Stimulated activated CD4-positive, alpha-beta T cell treated with anti-CD3 and anti-CD28 coated beads, Interleukin-1b, Interleukin-23, amount 100 ng/mL, for 24 hours (primary cell): ENCODE results near the gene PPAN.

Source experiments
- DNase-seq, 4 experiments: peaks; one replicate each; pipeline ENCODE4 v3.0.0-alpha.2; 2020; ENCODE audit warnings: low read depth in 4 of 4, low spot score in 1 of 4

PPAN gene

GRCh38 chr19:10091895-10092641 is 14.1 kb upstream of the PPAN start:
- DNase-seq = no peak

DNA sequence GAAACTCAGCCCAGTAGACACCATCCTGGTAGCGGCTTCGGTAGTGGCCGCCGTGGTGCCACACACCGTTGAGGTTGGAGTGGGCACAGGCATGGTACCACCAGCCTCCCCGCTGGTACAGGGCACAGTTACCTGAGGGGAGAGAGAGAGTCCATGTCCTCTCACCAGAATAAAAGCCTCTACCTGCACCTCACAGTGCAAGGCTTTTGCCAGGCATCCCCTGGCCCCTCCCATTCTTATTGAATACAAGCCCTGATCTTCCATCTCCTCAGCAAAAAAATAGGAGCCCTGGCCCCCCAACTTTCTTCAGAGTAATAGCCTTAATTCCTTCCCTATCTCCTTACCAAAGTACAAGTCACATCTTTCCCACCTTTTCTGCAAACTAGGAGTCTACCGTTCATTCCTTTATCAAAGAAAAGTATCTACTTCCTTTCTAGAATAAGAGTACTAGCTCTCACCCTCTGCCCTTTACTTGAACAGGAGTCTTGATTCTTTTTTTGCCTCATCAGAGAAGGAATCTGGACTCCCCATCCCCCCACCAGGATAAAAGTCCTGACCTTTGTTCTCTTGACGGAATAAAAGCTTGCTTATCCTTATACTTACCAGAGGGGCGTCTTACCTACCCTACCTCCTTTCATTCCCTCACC is 13.4 kb upstream of the PPAN start:
- no peak for DNase-seq

- DNase-seq = no peak
Measured at GRCh38 chr19:10093295-10094186, 12.6 kb upstream of the PPAN start.

DNA sequence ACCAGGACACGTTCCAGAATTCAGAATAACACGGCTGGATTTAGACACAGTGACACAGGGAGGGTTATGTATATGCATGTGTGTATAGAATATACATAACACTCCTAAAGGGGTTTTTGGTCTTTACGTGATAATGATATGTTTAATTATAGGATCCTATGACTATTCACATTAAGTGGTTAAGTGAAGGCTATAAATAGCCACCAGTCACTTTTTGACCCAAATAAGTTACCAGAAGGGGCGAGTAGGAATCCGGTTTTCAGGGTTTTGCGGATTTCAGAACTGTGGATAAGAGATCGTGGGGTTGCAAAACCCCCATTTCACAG is 10.6 kb upstream of the PPAN start:
- no peak for DNase-seq

GRCh38 chr19:10095948-10096614 is 10.1 kb upstream of the PPAN start:
- peak; percentile 67 to 79 (median 78) for DNase-seq

DNA sequence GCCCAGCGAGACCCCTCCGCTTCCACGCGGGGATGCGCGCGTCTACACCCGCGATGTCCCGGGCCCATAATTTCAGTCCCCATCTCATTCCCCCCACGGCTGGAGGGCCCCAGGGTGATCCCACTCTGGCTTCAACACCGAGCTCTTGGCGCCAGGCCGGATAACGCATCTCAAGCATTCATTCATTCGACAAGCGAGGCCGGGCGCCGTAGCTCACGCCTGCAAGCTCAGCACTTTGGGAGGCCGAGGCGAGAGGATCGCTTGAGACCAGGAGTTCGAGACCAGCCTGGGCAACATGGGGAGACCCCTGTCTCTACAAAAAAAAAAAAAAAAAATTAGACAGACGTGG is 9.6 kb upstream of the PPAN start:
- DNase-seq = no peak

DNA sequence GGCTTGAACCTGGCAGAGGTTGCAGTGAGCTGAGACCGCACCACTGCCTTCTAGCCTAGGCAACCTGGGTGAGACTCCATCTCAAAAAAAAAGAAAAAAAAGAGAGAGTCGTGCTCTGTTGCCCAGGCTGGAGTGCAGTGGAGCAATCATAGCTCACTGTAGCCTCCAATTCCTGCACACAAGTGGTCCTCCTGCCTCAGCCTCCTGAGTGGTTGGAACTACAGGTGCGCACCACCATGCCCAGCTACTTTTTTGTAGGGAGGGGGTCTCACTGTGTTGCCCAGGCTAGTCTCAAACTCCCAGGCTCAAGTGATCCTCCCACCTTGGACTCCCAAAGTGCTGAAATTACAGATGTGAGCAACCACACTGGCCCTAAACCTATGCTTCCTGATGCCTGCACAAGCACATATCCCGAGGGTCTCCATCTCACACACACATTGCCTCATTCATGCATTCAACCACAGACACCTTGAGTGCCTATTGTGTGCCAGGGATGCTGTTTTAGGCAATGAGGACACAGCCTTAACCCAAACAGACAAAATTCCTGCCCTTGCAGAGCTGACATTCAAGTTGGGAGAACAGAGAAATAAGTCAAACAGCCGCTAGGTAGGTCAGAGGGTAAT is 5.9 kb upstream of the PPAN start:
- no peak for DNase-seq

GRCh38 chr19:10102787-10103236 is 3.4 kb upstream of the PPAN start:
- no peak for DNase-seq

DNA sequence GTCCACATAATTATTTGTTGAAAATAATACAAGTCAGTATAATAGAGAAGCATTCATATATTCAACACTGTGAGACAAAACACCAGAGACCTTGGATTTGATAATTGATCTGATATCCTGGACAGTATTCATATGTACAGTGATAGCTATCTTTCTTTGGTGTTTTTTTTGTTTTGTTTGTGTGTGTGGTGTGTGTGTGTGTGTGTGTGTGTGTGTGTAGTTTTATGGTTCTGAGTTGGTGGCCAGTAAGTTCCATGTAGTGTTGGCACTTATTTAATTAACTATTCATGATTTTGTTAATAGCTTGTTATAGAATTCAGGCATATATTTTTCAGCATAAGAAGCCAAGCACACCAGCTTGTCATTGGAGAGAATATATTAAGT is 2.0 kb upstream of the PPAN start:
- no peak for DNase-seq

DNA sequence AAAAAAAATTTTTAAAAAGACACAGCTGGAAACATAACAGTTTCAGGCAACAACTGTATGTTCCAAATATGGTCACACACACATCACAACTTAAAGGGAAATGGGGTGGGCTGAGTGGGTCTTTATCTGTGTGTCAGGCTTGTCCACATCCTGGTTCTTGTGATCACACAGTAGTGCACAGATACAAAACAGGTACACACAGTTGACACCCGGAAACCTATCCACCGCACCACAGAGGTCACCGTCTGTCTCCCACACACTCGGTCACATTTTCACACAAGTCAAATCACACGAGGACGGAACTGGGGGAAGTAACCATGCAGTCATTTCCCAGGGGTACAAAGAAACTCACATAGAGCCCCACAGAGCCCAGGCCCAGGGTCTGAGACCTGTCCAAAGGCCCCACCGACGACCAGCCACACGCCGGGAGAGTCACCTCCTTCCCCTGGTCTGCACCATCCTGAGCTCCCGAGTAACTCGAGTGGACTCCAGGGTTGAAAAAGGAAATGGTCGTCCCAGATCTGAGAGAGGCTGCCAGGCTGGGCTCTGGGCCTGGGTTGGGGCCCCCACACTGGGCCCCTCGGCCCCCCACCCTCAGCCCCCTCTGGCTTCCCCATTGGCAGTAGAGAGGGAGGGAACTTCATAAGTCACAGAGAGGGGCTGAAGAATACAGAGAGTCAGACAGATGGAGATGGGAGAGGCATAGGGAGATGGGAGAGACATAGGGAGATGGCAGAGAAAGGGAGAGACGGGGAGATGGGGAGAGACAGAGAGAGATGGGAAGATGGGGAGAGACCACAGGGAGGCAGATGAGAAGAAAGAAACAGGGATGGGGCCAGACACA is 1.3 kb upstream of the PPAN start:
- DNase-seq = peak in 1 of 4 experiments; percentile 70

DNA sequence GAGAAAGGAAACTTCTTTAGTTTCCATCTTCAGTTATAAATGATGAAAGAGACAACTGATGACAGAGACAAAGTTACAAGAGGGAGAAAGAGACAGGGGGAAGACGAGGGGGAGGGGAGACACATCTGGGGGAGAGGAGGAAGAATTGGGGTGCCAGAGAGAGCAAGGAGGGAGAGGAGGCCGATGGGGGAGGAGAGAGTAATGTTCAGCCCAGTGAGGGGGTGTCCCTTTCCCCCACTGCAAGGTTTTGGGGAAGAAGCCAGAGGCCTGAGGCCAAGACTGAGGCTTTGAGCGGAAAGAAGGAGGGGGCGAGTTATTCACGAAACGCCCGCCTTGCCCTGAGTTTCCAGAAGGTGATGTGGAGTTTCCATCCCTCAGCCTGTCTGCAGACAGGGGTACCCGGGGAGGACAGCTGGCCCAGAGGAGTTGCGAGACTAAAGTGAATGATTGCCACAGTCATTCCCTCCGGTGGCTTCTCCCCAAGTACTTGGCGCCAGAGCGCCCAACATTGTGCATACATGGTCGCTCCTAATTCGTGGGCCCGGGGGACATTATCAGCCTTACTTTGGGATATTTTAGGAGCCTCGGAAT is 558 bp upstream of the PPAN start:
- DNase-seq = peak in 3 of 4 experiments; percentile 69 to 82 (median 72)

- DNase-seq = no peak
Measured at GRCh38 chr19:10107254-10107653, 1.1 kb downstream of the PPAN start.

DNA sequence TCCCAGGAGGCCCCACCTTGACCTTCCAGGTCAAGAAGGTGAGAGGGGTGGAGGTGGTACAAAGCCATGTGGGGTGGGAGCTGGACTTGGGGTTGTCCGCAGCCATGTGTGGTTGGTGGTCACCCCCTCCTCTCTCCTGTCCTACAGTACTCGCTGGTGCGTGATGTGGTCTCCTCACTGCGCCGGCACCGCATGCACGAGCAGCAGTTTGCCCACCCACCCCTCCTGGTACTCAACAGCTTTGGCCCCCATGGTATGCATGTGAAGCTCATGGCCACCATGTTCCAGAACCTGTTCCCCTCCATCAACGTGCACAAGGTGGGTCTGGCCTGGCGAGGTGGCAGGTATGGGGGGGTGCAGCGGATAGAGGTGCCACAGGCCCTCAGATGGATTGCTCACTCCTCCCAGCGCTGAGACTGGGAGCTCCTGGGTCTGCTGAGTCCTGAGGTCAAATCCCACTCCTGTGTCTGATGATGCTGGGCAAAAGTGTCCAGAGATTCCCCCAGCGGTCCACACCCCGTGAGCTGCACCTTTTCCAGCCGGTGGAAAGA is 1.7 kb downstream of the PPAN start:
- no peak for DNase-seq

DNA sequence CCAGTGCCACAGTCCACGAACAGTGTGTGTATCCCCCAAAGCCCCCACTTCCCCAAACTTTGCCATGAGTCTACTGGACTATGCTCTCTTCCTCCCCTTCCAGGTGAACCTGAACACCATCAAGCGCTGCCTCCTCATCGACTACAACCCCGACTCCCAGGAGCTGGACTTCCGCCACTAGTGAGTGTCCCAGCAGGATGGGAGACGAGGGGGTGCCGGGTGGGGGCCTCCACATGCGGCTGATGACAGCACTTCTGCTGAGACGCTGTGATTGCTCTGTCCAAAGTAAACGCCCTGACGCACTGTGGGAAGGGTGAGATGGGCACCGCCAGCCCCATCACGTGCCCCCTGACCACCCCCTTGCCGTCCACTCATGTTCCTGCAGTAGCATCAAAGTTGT is 3.4 kb downstream of the PPAN start:
- no peak for DNase-seq

GRCh38 chr19:10110076-10110971 is 4.2 kb downstream of the PPAN start:
- DNase-seq = no peak

DNA sequence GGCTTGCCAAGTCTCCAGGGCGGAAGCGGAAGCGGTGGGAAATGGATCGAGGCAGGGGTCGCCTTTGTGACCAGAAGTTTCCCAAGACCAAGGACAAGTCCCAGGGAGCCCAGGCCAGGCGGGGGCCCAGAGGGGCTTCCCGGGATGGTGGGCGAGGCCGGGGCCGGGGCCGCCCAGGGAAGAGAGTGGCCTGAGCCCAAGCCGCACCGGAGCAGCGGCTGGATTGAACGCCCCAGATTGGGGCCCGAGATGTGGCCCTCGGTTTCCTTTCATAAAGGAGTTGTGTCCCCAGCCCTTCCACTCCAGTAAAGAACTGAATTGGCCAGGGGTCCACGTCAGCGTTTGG is 4.8 kb downstream of the PPAN start:
- DNase-seq = no peak

DNA sequence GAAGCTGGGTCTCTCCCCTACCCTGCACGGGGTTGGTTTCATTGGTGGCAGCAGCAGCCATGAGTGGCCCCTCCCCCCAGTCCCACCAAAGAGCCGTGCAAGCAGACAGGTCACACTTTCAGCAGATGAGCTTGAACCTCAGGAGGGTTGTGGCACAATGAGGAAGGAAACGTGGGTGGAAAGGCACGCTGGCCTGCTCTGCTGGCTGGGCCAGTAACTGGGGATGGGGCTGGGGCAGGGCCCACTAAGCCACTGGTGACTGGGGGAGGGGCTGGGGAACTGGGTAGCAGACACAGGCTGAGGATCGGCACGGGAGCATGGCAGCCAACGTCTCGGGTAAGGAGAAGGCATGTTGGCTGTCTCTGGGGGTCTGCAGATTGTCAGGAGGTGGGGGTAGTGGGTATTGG is 5.2 kb downstream of the PPAN start, which contains the start of gene P2RY11:
Gene P2RY11, plus strand, starts transcription at position 289 of the 407 bp plus-strand sequence. Its CDS starts 29 bp downstream, at position 318.
- no peak for DNase-seq

GRCh38 chr19:10112037-10112761 is 6.0 kb downstream of the PPAN start:
- DNase-seq = no peak
